B cell (primary cell): ENCODE data around the gene ZBTB4.

Experiments
- CTCF ChIP-seq: fragments of 200-600 bp; IDR thresholded peaks from one replicate; pipeline ENCODE4 v1.8.0; 2022; ENCODE audit warnings: antibody characterized with exemption, mild to moderate bottlenecking
- EZH2 ChIP-seq: IDR thresholded peaks from 2 replicates; pipeline ENCODE4 v1.6.1; 2012; ENCODE audit warnings: borderline replicate concordance, low read depth, mild to moderate bottlenecking, moderate library complexity, low read length; ENCODE audit not compliant: insufficient read depth, poor library complexity, severe bottlenecking

DNA sequence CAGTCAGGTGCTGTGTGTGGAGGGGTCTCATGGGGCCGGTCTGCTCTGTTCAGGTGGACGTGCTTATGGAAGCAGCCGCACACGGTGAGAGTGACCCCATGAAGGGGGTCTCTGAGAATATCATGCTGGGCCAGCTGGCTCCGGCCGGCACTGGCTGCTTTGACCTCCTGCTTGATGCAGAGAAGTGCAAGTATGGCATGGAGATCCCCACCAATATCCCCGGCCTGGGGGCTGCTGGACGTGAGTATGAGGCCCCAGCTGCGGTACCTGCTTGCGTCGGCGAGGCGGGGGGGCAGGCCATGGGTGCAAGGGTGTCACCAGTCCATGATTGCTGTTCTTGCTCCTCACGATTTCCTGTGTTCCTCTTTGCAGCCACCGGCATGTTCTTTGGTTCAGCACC is 32.7 kb upstream of the ZBTB4 start:
- TF ChIP-seq CTCF: no peak
- TF ChIP-seq EZH2: no peak
